OCI-LY3 (cell line): ENCODE measurements around the gene KCTD17.

Experiments used
- EZH2phosphoT487 ChIP-seq: fragments of 200-600 bp; shearing (Covaris generic); IDR thresholded peaks from 2 replicates; pipeline ENCODE4 v1.6.1; 2018; ENCODE audit warnings: antibody characterized with exemption, mixed run types, low read depth
- TF ChIP-seq, protein P1 (sequence below): fragments of 200-600, 300-600 bp; sonication (generic); IDR thresholded peaks from 2 replicates; pipeline ENCODE4 v1.5.1; 2014; ENCODE audit warnings: antibody characterized with exemption, low read length, low read depth

DNA sequence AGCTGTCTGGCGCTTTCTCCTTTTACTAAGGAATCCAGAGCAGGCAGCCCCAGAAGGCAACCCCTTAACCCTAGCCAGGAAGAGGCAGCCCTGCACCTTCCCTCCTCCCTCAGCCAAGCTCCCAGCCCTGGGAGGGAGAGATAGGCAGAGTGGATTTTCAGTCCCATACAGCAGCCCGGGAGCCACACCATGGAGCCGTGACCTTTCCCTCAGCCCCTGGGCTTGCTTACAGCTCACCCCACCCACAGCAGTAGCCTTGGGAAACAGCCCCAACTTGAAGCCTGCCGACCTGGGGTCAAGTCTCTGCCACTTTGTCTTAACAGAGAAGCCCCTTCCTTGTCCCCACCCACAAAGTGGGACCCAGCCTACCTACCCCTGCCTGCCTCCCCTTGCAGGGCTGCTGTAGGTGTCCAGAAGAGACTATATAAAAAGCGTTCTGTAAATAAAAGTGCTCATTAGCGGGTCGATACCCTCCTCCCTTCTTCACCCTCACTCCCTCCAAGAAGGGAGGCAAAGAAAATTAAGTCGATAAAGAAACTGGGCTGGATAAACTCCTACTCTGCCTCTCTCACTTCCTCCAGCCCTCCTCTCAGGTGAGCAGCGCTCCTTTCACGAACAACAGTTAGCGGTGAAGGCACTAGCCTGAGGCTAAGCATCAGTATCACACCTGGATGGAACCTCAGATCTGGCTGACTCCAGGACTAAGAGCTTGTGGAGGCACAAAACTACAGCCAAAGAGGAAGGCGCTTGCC is 36.5 kb upstream of the KCTD17 start:
- TF ChIP-seq EZH2phosphoT487, result no peak
- TF ChIP-seq, protein P1, sequence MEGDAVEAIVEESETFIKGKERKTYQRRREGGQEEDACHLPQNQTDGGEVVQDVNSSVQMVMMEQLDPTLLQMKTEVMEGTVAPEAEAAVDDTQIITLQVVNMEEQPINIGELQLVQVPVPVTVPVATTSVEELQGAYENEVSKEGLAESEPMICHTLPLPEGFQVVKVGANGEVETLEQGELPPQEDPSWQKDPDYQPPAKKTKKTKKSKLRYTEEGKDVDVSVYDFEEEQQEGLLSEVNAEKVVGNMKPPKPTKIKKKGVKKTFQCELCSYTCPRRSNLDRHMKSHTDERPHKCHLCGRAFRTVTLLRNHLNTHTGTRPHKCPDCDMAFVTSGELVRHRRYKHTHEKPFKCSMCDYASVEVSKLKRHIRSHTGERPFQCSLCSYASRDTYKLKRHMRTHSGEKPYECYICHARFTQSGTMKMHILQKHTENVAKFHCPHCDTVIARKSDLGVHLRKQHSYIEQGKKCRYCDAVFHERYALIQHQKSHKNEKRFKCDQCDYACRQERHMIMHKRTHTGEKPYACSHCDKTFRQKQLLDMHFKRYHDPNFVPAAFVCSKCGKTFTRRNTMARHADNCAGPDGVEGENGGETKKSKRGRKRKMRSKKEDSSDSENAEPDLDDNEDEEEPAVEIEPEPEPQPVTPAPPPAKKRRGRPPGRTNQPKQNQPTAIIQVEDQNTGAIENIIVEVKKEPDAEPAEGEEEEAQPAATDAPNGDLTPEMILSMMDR, result no peak
